Liver (tissue), 3 donors: Measurements from ENCODE around the gene CFAP126.

Experiments
- CTCF ChIP-seq: fragments of 150-350 bp; IDR thresholded peaks from 2 replicates; pipeline ENCODE4 v1.5.1; 2017; ENCODE audit warnings: improper control_type of control experiment, low read depth, low read length; ENCODE audit not compliant: missing input control
- GABPA ChIP-seq, 2 donors: IDR thresholded peaks in 1 of 2; conservative IDR thresholded peaks in 1 of 2; 2 replicates each; pipeline ENCODE4 v1.6.1; 2016; ENCODE audit warnings: antibody characterized with exemption in 2 of 2, mild to moderate bottlenecking in 1 of 2, moderate library complexity in 1 of 2
- HNF4G ChIP-seq: IDR thresholded peaks from 2 replicates; pipeline ENCODE4 v1.6.1; 2016; ENCODE audit warnings: antibody characterized with exemption
- JUND ChIP-seq, 2 donors: IDR thresholded peaks; 2 replicates each; pipeline ENCODE4 v1.6.1; 2016; ENCODE audit warnings: antibody characterized with exemption in 2 of 2
- RAD21 ChIP-seq, 2 donors: IDR thresholded peaks; 2 replicates each; pipeline ENCODE4 v1.6.1; 2016; ENCODE audit warnings: antibody characterized with exemption in 2 of 2, mild to moderate bottlenecking in 2 of 2
- REST ChIP-seq: IDR thresholded peaks from 2 replicates; pipeline ENCODE4 v1.6.1; 2016; ENCODE audit warnings: antibody characterized with exemption, mild to moderate bottlenecking
- SP1 ChIP-seq: IDR thresholded peaks from 2 replicates; pipeline ENCODE4 v1.6.1; 2018; ENCODE audit warnings: antibody characterized with exemption, mild to moderate bottlenecking
- TAF1 ChIP-seq: conservative IDR thresholded peaks from 2 replicates; pipeline ENCODE4 v1.6.1; 2016; ENCODE audit warnings: antibody characterized with exemption, mild to moderate bottlenecking
- YY1 ChIP-seq: IDR thresholded peaks from 2 replicates; pipeline ENCODE4 v1.6.1; 2016; ENCODE audit warnings: antibody characterized with exemption, mild to moderate bottlenecking
- TF ChIP-seq, protein P1 (sequence below): IDR thresholded peaks from 2 replicates; pipeline ENCODE4 v1.6.1; 2016; ENCODE audit warnings: antibody characterized with exemption
- TF ChIP-seq, protein P2 (sequence below): IDR thresholded peaks from 2 replicates; pipeline ENCODE4 v1.6.1; 2016; ENCODE audit warnings: antibody characterized with exemption
- donor health status: healthy.
- donor health status: healthy.

DNA sequence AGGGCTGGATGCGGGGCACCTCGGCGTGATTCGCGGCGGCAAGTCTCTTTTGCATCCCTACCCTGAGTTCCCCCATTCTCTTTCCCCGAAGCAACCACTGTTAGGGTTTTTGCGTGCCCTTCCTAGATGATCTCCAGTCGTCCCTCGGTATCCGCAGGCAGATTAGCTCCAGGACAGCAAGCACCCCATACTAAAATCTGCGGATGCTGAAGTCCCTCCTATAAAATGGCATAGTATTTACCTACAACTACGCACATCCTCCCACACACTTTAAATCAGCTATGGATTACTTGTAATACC, 22.8 kb upstream of the CFAP126 start:
- TF ChIP-seq CTCF = no peak
- no peak for TF ChIP-seq TAF1
- TF ChIP-seq GABPA (IDR thresholded peaks at IDR 0.05 in 1 of 2, conservative IDR thresholded peaks at IDR 0.05 in 1 of 2) = no peak
- TF ChIP-seq YY1 = peak; percentile 2
- TF ChIP-seq SP1 = no peak
- TF ChIP-seq, protein P1, sequence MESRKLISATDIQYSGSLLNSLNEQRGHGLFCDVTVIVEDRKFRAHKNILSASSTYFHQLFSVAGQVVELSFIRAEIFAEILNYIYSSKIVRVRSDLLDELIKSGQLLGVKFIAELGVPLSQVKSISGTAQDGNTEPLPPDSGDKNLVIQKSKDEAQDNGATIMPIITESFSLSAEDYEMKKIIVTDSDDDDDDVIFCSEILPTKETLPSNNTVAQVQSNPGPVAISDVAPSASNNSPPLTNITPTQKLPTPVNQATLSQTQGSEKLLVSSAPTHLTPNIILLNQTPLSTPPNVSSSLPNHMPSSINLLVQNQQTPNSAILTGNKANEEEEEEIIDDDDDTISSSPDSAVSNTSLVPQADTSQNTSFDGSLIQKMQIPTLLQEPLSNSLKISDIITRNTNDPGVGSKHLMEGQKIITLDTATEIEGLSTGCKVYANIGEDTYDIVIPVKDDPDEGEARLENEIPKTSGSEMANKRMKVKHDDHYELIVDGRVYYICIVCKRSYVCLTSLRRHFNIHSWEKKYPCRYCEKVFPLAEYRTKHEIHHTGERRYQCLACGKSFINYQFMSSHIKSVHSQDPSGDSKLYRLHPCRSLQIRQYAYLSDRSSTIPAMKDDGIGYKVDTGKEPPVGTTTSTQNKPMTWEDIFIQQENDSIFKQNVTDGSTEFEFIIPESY = no peak
- TF ChIP-seq, protein P2, sequence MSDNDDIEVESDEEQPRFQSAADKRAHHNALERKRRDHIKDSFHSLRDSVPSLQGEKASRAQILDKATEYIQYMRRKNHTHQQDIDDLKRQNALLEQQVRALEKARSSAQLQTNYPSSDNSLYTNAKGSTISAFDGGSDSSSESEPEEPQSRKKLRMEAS = no peak
- TF ChIP-seq REST = no peak
- TF ChIP-seq RAD21 (IDR thresholded peaks at IDR 0.05) = no peak
- TF ChIP-seq HNF4G = no peak
- no peak for TF ChIP-seq JUND (IDR thresholded peaks at IDR 0.05)
